NCI-H2227 (cell line): ENCODE results near the gene WDR70.

ENCODE experiments used
- DNase-seq: peaks from one replicate; lab custom pipeline; 2025; ENCODE audit not compliant: unreplicated experiment; lab: John Stamatoyannopoulos, UW

The WDR70 gene

GRCh38 chr5:37717613-37718431, 338.7 kb downstream of the WDR70 start:
- peak; percentile 86 for DNase-seq

- DNase-seq: no peak
Measured at GRCh38 chr5:37720550-37720952, 341.4 kb downstream of the WDR70 start.

- DNase-seq: no peak
Measured at GRCh38 chr5:37721447-37721871, 342.3 kb downstream of the WDR70 start.

GRCh38 chr5:37722236-37723161, 343.4 kb downstream of the WDR70 start:
- no peak for DNase-seq

- DNase-seq: peak; percentile 10
Measured at GRCh38 chr5:37723162-37723961, 344.2 kb downstream of the WDR70 start.

- DNase-seq: no peak
Measured at GRCh38 chr5:37724395-37725125, 345.4 kb downstream of the WDR70 start.

GRCh38 chr5:37725185-37725584, 346.1 kb downstream of the WDR70 start:
- DNase-seq: no peak

- DNase-seq: no peak
Measured at GRCh38 chr5:37727238-37727637, 348.1 kb downstream of the WDR70 start.

GRCh38 chr5:37730896-37731455, 351.9 kb downstream of the WDR70 start:
- DNase-seq: no peak

GRCh38 chr5:37734114-37734513, 355.0 kb downstream of the WDR70 start:
- no peak for DNase-seq

- DNase-seq: no peak
Measured at GRCh38 chr5:37735649-37736347, 356.7 kb downstream of the WDR70 start.

GRCh38 chr5:37736397-37736796, 357.3 kb downstream of the WDR70 start:
- no peak for DNase-seq

- DNase-seq: no peak
Measured at GRCh38 chr5:37737326-37738056, 358.4 kb downstream of the WDR70 start.

- no peak for DNase-seq
Measured at GRCh38 chr5:37738057-37738691, 359.1 kb downstream of the WDR70 start.

GRCh38 chr5:37738865-37739488, 359.9 kb downstream of the WDR70 start:
- no peak for DNase-seq

- no peak for DNase-seq
Measured at GRCh38 chr5:37739817-37740261, 360.7 kb downstream of the WDR70 start.

- DNase-seq: no peak
Measured at GRCh38 chr5:37740331-37741066, 361.4 kb downstream of the WDR70 start.
